ENCODE measurements around the gene AMFR.

DNA sequence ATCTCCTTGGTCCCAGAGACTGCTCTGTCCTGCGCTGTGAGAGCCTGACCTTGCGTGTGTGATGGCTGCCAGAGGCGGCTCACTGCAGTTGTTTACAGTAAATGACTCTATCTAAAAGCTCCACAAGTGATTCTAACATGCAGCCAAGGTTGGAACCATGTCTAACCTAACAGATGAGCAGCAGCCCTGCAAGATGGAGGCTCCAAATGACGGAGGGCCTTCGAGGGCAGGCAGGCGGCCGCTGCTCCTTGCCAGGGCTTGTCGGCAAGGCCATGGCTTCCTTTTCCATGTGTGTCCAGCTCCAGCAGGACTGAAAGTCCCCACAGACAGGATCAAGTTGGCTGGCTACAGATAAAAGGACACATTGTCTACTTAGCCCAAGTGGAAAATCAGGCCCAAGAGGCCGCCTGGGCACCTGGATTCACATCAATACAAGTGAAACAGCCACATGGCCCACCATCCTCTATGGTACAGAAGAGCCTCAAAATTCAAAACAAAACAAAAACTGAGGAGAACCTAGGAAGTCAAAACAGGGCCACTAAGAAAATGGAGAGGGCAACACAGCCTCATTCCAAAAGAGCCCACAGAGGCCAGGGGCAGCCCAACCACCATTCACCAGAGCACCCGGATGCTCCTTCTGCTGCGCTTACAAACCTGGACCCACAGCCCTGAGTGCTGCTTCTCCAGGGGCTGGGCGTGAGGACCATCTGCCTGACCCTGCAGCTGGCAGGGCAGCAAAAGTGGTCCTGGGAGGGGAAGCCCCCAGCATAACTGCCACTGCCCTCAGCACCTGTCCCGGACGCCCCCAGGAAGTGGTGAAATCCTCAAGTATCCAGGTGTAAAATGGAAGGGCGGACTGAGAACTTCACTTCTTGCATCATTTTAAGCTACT is 65.0 kb downstream of the AMFR start:
- TF ChIP-seq GATA2 (IDR thresholded peaks at IDR 0.05; ENCODE audit: low read depth, low read length) (no peak), GATA3 (IDR thresholded peaks at IDR 0.05; ENCODE audit: low read depth, low read length) (no peak)
